H1 (cell line): Measurements from ENCODE around the gene ASXL1. TPM values are rescaled to one million over a fixed set of nuclear protein-coding genes. Genes with fewer than 3 reads are reported as not detected.

ENCODE experiments used
- CTCF ChIA-PET: fragments of 300-600 bp; sonication (Branson Sonifier 250); formaldehyde crosslinking; loops from one replicate; lab custom pipeline; 2021; ENCODE audit not compliant: partially characterized antibody; lab: Charles Lee
- POLR2A ChIA-PET: fragments of 300-600 bp; sonication (Branson Sonifier 250); formaldehyde crosslinking; loops from one replicate; lab custom pipeline; 2021; ENCODE audit warnings: inconsistent platforms; ENCODE audit not compliant: partially characterized antibody; lab: Charles Lee
- DNase-seq, 2 experiments: peaks; one replicate each; pipeline versions ENCODE4 v3.0.0 to v3.0.0-alpha.2; 2010 to 2022; ENCODE audit warnings: low spot score in 2 of 2, low read depth in 1 of 2, mixed read lengths in 1 of 2
- FAIRE-seq: peaks from 2 replicates; lab custom pipeline; 2011; peaks lifted over from hg19 to GRCh38; lab: Jason Lieb, UNC
- H2AFZ ChIP-seq: 2 replicates; pipeline ENCODE4 v1.8.1; 2012; ENCODE audit warnings: low read length, inconsistent platforms
- H2AK5ac ChIP-seq: 2 replicates; pipeline ENCODE4 v1.6.1; 2013; ENCODE audit warnings: low read depth, low read length
- H2BK120ac ChIP-seq: replicated peaks from 2 replicates; pipeline ENCODE3; 2013; ENCODE audit warnings: low read depth, low read length, inconsistent platforms
- H2BK12ac ChIP-seq: 2 replicates; pipeline ENCODE4 v1.6.1; 2013; ENCODE audit warnings: low read depth, low read length
- H2BK15ac ChIP-seq: 2 replicates; pipeline ENCODE4 v1.6.1; 2013; ENCODE audit warnings: low read length
- H2BK20ac ChIP-seq: 2 replicates; pipeline ENCODE4 v1.6.1; 2013; ENCODE audit warnings: low read length
- H2BK5ac ChIP-seq: 2 replicates; pipeline ENCODE4 v1.6.1; 2013; ENCODE audit warnings: low read depth, low read length
- H3K14ac ChIP-seq: 2 replicates; pipeline ENCODE4 v1.6.1; 2013; ENCODE audit warnings: inconsistent platforms; ENCODE audit not compliant: insufficient read length
- H3K18ac ChIP-seq: 2 replicates; pipeline ENCODE4 v1.6.1; 2013; ENCODE audit warnings: low read length; ENCODE audit errors: extremely low read depth
- H3K23ac ChIP-seq: 2 replicates; pipeline ENCODE4 v1.6.1; 2013; ENCODE audit warnings: inconsistent platforms; ENCODE audit not compliant: insufficient read length
- H3K23me2 ChIP-seq: 2 replicates; pipeline ENCODE4 v1.6.1; 2013; ENCODE audit warnings: low read depth, low read length
- H3K27ac ChIP-seq: 2 replicates; pipeline ENCODE4 v1.6.1; 2011; ENCODE audit warnings: low read depth, low read length, inconsistent platforms
- H3K27me3 ChIP-seq, 4 experiments: replicated peaks in 1 of 4; 1 replicate in 1 of 4; 2 replicates in 3 of 4; pipeline versions ENCODE4 v1.6.1 to v1.8.1; 2011 to 2013; ENCODE audit warnings: low read length in 3 of 4, mild to moderate bottlenecking in 3 of 4, inconsistent platforms in 2 of 4, mixed read lengths in 2 of 4, moderate library complexity in 1 of 4; ENCODE audit not compliant: control insufficient read depth in 3 of 4, insufficient read depth in 3 of 4; ENCODE audit errors: extremely low read depth in 1 of 4
- H3K36me3 ChIP-seq, 4 experiments: 2 replicates each; pipeline versions ENCODE4 v1.6.1 to v1.8.1; 2011 to 2013; ENCODE audit warnings: mild to moderate bottlenecking in 4 of 4, low read length in 3 of 4, moderate library complexity in 2 of 4, control low read depth in 1 of 4, inconsistent platforms in 1 of 4; ENCODE audit not compliant: insufficient read depth in 4 of 4, control insufficient read depth in 2 of 4
- H3K4ac ChIP-seq: replicated peaks from 2 replicates; pipeline ENCODE3; 2013; ENCODE audit warnings: low read length, low read depth, mixed read lengths, inconsistent platforms; ENCODE audit not compliant: insufficient read length
- H3K4me1 ChIP-seq, 4 experiments: replicated peaks in 1 of 4; 1 replicate in 1 of 4; 2 replicates in 3 of 4; pipeline versions ENCODE4 v1.6.1 to v1.8.1; 2011 to 2013; ENCODE audit warnings: low read length in 3 of 4, inconsistent platforms in 2 of 4, mixed read lengths in 1 of 4; ENCODE audit not compliant: insufficient read depth in 4 of 4, control insufficient read depth in 3 of 4
- H3K4me2 ChIP-seq, 2 experiments: 2 replicates each; pipeline versions ENCODE4 v1.6.1 to v1.8.1; 2011 to 2013; ENCODE audit warnings: low read depth in 2 of 2, low read length in 2 of 2, control low read depth in 1 of 2, inconsistent platforms in 1 of 2, mild to moderate bottlenecking in 1 of 2; ENCODE audit not compliant: insufficient read depth in 1 of 2
- H3K4me3 ChIP-seq, 4 experiments: fragments of 200-600, 300-600 bp in 1 of 4; sonication (generic), shearing (Covaris generic), sonication (Bioruptor Twin) in 1 of 4; 2 replicates each; pipeline versions ENCODE4 v1.5.1 to v1.8.1; 2011 to 2016; ENCODE audit warnings: low read length in 4 of 4, low read depth in 3 of 4, control low read depth in 2 of 4, inconsistent platforms in 2 of 4, mild to moderate bottlenecking in 2 of 4, mixed read lengths in 1 of 4, moderate library complexity in 1 of 4; ENCODE audit not compliant: insufficient read depth in 2 of 4; ENCODE audit errors: extremely low read depth in 1 of 4
- H3K56ac ChIP-seq: replicated peaks from 2 replicates; pipeline ENCODE3; 2013; ENCODE audit warnings: low read depth, mild to moderate bottlenecking, mixed read lengths, low read length, inconsistent platforms; ENCODE audit not compliant: insufficient read length
- H3K79me1 ChIP-seq: 2 replicates; pipeline ENCODE4 v1.6.1; 2013; ENCODE audit warnings: low read depth, low read length, control low read depth
- H3K79me2 ChIP-seq, 2 experiments: 2 replicates each; pipeline versions ENCODE4 v1.6.1 to v1.8.1; 2012 to 2013; ENCODE audit warnings: low read length in 2 of 2, mild to moderate bottlenecking in 2 of 2, inconsistent platforms in 1 of 2; ENCODE audit not compliant: insufficient read depth in 2 of 2, control insufficient read depth in 1 of 2
- H3K9ac ChIP-seq, 4 experiments: replicated peaks in 1 of 4; 1 replicate in 1 of 4; 2 replicates in 3 of 4; pipeline versions ENCODE4 v1.6.1 to v1.8.1; 2011 to 2013; ENCODE audit warnings: low read depth in 3 of 4, low read length in 3 of 4, control low read depth in 2 of 4, mild to moderate bottlenecking in 2 of 4, moderate library complexity in 2 of 4, inconsistent platforms in 1 of 4; ENCODE audit errors: extremely low read depth in 1 of 4
- H3K9me3 ChIP-seq, 2 experiments: 2 replicates each; pipeline versions ENCODE4 v1.6.1 to v1.8.1; 2012 to 2013; ENCODE audit warnings: mild to moderate bottlenecking in 2 of 2, moderate library complexity in 2 of 2, control low read depth in 1 of 2, inconsistent platforms in 1 of 2, low read depth in 1 of 2, low read length in 1 of 2, mixed read lengths in 1 of 2; ENCODE audit not compliant: insufficient read depth in 2 of 2
- H4K20me1 ChIP-seq, 2 experiments: replicated peaks in 1 of 2; 2 replicates each; pipeline versions ENCODE3 to v1.8.1; 2011 to 2013; ENCODE audit warnings: inconsistent platforms in 2 of 2, low read length in 2 of 2, mild to moderate bottlenecking in 1 of 2; ENCODE audit not compliant: insufficient read depth in 2 of 2, control insufficient read depth in 1 of 2
- H4K5ac ChIP-seq: 2 replicates; pipeline ENCODE4 v1.6.1; 2013; ENCODE audit warnings: low read length, low read depth, mixed read lengths, inconsistent platforms; ENCODE audit not compliant: insufficient read length
- H4K8ac ChIP-seq: 2 replicates; pipeline ENCODE4 v1.8.0; 2013; ENCODE audit warnings: mild to moderate bottlenecking, moderate library complexity, low read length, inconsistent platforms; ENCODE audit not compliant: insufficient read depth; ENCODE audit errors: extremely low read depth
- H4K91ac ChIP-seq: replicated peaks from 2 replicates; pipeline ENCODE3; 2013; ENCODE audit warnings: low read length, mixed read lengths, inconsistent platforms; ENCODE audit not compliant: insufficient read length
- ASH2L ChIP-seq: fragments of 200-600, 300-600 bp; sonication (generic); IDR thresholded peaks from one replicate; pipeline ENCODE4 v1.7.1; 2017; ENCODE audit warnings: low read length
- BACH1 ChIP-seq: IDR thresholded peaks from 2 replicates; pipeline ENCODE4 v1.6.1; 2012; ENCODE audit warnings: low read length, improper control_type of control experiment
- BCL11A ChIP-seq, 2 experiments: IDR thresholded peaks; one replicate each; pipeline ENCODE4 v1.6.1; 2011; ENCODE audit warnings: low read depth in 2 of 2, low read length in 2 of 2, mild to moderate bottlenecking in 2 of 2
- HDAC2 ChIP-seq, 2 experiments: fragments of 300-600 bp in 1 of 2; sonication (generic) in 1 of 2; IDR thresholded peaks; 2 replicates each; pipeline ENCODE4 v1.6.1; 2011 to 2012; ENCODE audit warnings: low read depth in 2 of 2, low read length in 2 of 2, mild to moderate bottlenecking in 2 of 2, moderate library complexity in 2 of 2, borderline replicate concordance in 1 of 2, inconsistent platforms in 1 of 2
- HDAC6 ChIP-seq: IDR thresholded peaks from one replicate; pipeline ENCODE4 v1.7.1; 2012; ENCODE audit warnings: low read depth, mild to moderate bottlenecking, inconsistent platforms, low read length, moderate library complexity
- KDM4A ChIP-seq: IDR thresholded peaks from one replicate; pipeline ENCODE4 v1.7.1; 2012; ENCODE audit warnings: low read depth, mild to moderate bottlenecking, moderate library complexity, low read length, inconsistent platforms; ENCODE audit not compliant: severe bottlenecking
- NRF1 ChIP-seq: IDR thresholded peaks from 2 replicates; pipeline ENCODE4 v1.6.1; 2011; ENCODE audit warnings: mild to moderate bottlenecking, low read depth, low read length, improper control_type of control experiment
- PHF8 ChIP-seq: fragments of 200-600 bp; sonication (generic); conservative IDR thresholded peaks from 2 replicates; pipeline ENCODE4 v1.7.1; 2012; ENCODE audit warnings: low read depth, mild to moderate bottlenecking, inconsistent platforms, low read length, moderate library complexity
- RNF2 ChIP-seq: fragments of 200-900, 300-1000 bp; sonication (generic); IDR thresholded peaks from 2 replicates; pipeline ENCODE4 v1.7.1; 2016; ENCODE audit warnings: borderline replicate concordance, low read depth, mild to moderate bottlenecking, antibody characterized with exemption, low read length; ENCODE audit not compliant: poor library complexity, severe bottlenecking; ENCODE audit errors: missing control alignments
- RXRA ChIP-seq: IDR thresholded peaks from 2 replicates; pipeline ENCODE4 v1.6.1; 2011; ENCODE audit warnings: low read depth, mild to moderate bottlenecking, low read length, moderate library complexity; ENCODE audit not compliant: insufficient read depth
- SIN3A ChIP-seq, 2 experiments: IDR thresholded peaks in 1 of 2; conservative IDR thresholded peaks in 1 of 2; 2 replicates each; pipeline ENCODE4 v1.6.1; 2011 to 2012; ENCODE audit warnings: low read length in 2 of 2, improper control_type of control experiment in 1 of 2, low read depth in 1 of 2, mild to moderate bottlenecking in 1 of 2
- SIRT6 ChIP-seq: IDR thresholded peaks from one replicate; pipeline ENCODE4 v1.7.1; 2012; ENCODE audit warnings: low read length, inconsistent platforms
- TAF1 ChIP-seq: IDR thresholded peaks from 2 replicates; pipeline ENCODE4 v1.6.1; 2011; ENCODE audit warnings: mild to moderate bottlenecking, low read depth, low read length
- TCF12 ChIP-seq: IDR thresholded peaks from 2 replicates; pipeline ENCODE4 v1.6.1; 2011; ENCODE audit warnings: low read depth, mild to moderate bottlenecking, low read length
- WGBS, 2 experiments: shearing (Covaris generic) in 1 of 2; methylation state at CpG; one replicate each; pipeline versions ENCODE4 v1.1.6 to v1.1.7; 2013 to 2015; ENCODE audit warnings: low lambda C conversion rate in 2 of 2, mixed read lengths in 2 of 2, inconsistent platforms in 1 of 2, low coverage in 1 of 2, missing lambda C conversion rate in 1 of 2; ENCODE audit not compliant: insufficient replicate concordance in 2 of 2, insufficient coverage in 1 of 2, insufficient read length in 1 of 2; ENCODE audit errors: extremely low coverage in 1 of 2, missing lambda C conversion rate in 1 of 2; 5-methylcytosine and 5-hydroxymethylcytosine counted together
- polyA plus RNA-seq, 7 experiments: library from polyadenylated mRNA; depleted of rRNA in 3 of 7; stranded (reverse) in 5 of 7; unstranded in 2 of 7; fragments of >200 nt in 5 of 7; fragments of 200-250 nt in 2 of 7; gene quantifications; 1 replicate in 5 of 7; 2 replicates in 1 of 7; 4 replicates in 1 of 7; pipeline versions ENCODE4 v1.2.1 to v1.2.3, GENCODE V29; 2011 to 2013; ENCODE audit warnings: missing spikeins in 2 of 7, mixed read lengths in 2 of 7
- total RNA-seq: library from RNA; stranded (reverse); fragmentation: NEBNext Ultra II Directional; extraction: Animal tissue kit (Norgen Biotek cat#: 25700); gene quantifications from 2 replicates; pipeline ENCODE4 v1.2.1, GENCODE V29; 2021

The ASXL1 gene
- total and polyA plus RNA-seq, 2 of the 8 experiments (the other 6 are each of a cell fraction or from before 2014, with no cell fraction given), result 10.6 to 26.5 TPM

DNA sequence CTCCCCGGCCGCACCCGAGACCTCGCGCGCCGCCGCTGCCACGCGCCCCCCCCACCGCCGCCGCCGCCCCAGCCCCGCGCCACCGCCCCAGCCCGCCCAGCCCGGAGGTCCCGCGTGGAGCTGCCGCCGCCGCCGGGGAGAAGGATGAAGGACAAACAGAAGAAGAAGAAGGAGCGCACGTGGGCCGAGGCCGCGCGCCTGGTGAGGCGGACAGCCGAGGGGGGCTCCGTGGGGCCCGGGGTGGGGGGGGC, 426 bp downstream of the ASXL1 start:
- CTCF ChIA-PET, result interaction anchor here (1.0 kb wide), 1 partner anchor 15 kb away, joined by 3 read pairs; no protein-coding TSS in a partner anchor
- no peak overlapping the region for H2BK120ac ChIP-seq
- H4K8ac ChIP-seq, result no peak overlapping the region
- no peak overlapping the region for H3K23ac ChIP-seq
- peak overlapping the region in 1 of 2 experiments; percentile 96; a peak in 1 of 4 replicates for H3K4me2 ChIP-seq
- H2BK5ac ChIP-seq, result no peak overlapping the region
- peak overlapping the region in 1 of 4 experiments; percentile 35; a peak in 1 of 7 replicates for H3K9ac ChIP-seq
- no peak overlapping the region for H3K56ac ChIP-seq
- peaks cover 24% of the 10 kb centered on the region in 2 experiments for H4K20me1 ChIP-seq
- H3K14ac ChIP-seq, result no peak overlapping the region
- POLR2A ChIA-PET, result interaction anchor here (0.9 to 2.2 kb wide), 3 partner anchors 12 to 53 kb away, joined by 3 to 8 read pairs (median 3); no protein-coding TSS in a partner anchor
- no peaks in the 10 kb centered on the region for H3K79me1 ChIP-seq
- no peak overlapping the region for H3K18ac ChIP-seq
- H3K27me3 ChIP-seq, result peaks cover 16 to 39% (median 32%) of the 10 kb centered on the region in 4 experiments
- H2BK15ac ChIP-seq, result no peak overlapping the region
- no peak overlapping the region for H4K91ac ChIP-seq
- peaks cover 0 to 3% (median 0%) of the 10 kb centered on the region in 4 experiments; a peak in 3 of 7 replicates for H3K4me1 ChIP-seq
- 0% methylated on average over 7 of the region's 35 CpGs; no CpG with 5 or more reads in 1 of the 2 experiments for WGBS, 2 experiments
- DNase-seq (no peak), FAIRE-seq (no peak)
- H4K5ac ChIP-seq, result no peak overlapping the region
- no peak overlapping the region for H3K4ac ChIP-seq
- no peak overlapping the region for H2BK12ac ChIP-seq
- H3K27ac ChIP-seq, result no peak overlapping the region
- peaks cover 4 to 26% of the 10 kb centered on the region in 2 experiments for H3K79me2 ChIP-seq
- no peak overlapping the region for H2BK20ac ChIP-seq
- H2AFZ ChIP-seq, result no peak overlapping the region
- H3K4me3 ChIP-seq, result peak overlapping the region in 2 of 4 experiments; percentile 95 to 98; a peak in 6 of 8 replicates
- no peaks in the 10 kb centered on the region for H3K36me3 ChIP-seq
- no peaks in the 10 kb centered on the region; a peak in 1 of 4 replicates for H3K9me3 ChIP-seq
- peaks cover 4% of the 10 kb centered on the region for H3K23me2 ChIP-seq
- no peak overlapping the region for H2AK5ac ChIP-seq
- TF ChIP-seq NRF1 (no peak), PHF8 (no peak), BACH1 (no peak), HDAC2 (IDR thresholded peaks at IDR 0.05; ENCODE audit: borderline replicate concordance in 1 of 2, low read depth in 2 of 2, low read length in 2 of 2) (no peak), SIN3A (conservative IDR thresholded peaks at IDR 0.05 in 1 of 2, IDR thresholded peaks at IDR 0.05 in 1 of 2; ENCODE audit: low read depth in 1 of 2, low read length in 2 of 2) (no peak), BCL11A (IDR thresholded peaks at IDR 0.05; ENCODE audit: low read depth in 2 of 2, low read length in 2 of 2) (no peak), HDAC6 (no peak), RXRA (no peak), TAF1 (no peak), RNF2 (no peak), ASH2L (no peak), KDM4A (no peak), TCF12 (no peak), SIRT6 (no peak)
